Measurements from ENCODE around the gene ACOX1.

DNA sequence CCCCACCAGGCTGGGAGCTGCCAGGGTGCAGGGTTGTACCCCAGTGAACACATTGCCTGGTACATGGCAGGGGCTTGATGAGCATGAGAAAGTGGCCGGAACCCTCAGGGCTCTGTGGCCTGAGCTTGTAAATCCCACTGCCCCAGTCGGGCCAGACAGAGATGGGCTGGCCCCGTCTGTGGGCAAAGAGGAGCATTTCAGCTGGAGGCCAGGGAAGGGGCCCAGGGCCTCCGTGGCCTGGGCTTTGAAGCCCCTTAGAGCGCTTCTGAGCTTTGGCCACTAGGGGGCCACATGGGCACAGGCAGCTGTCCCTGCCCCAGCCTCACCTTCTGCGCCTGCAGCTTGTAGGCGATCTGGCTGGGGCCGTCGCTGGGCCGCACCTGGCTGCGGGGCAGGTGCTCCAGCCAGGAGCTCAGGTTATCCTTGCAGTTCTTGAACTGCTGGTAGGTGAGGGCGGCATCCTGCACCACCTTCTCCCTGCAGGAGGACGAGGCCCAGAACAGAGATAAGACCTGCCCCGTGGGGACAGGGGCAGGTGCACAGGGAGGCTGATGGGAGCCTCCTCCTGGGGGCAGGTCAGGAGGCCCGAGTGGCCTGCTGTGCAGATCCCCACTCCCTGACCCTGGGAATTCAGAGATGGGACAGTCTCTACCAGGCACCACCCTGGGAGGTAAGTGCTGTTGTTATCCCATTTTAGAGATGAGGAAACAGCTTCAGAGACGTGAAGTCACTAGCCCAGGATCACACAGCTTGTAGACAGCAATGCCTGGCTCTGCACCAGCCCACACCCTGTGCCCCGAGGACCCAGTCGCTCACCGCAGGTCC, 35.3 kb upstream of the ACOX1 start:
- TF ChIP-seq, protein P1, sequence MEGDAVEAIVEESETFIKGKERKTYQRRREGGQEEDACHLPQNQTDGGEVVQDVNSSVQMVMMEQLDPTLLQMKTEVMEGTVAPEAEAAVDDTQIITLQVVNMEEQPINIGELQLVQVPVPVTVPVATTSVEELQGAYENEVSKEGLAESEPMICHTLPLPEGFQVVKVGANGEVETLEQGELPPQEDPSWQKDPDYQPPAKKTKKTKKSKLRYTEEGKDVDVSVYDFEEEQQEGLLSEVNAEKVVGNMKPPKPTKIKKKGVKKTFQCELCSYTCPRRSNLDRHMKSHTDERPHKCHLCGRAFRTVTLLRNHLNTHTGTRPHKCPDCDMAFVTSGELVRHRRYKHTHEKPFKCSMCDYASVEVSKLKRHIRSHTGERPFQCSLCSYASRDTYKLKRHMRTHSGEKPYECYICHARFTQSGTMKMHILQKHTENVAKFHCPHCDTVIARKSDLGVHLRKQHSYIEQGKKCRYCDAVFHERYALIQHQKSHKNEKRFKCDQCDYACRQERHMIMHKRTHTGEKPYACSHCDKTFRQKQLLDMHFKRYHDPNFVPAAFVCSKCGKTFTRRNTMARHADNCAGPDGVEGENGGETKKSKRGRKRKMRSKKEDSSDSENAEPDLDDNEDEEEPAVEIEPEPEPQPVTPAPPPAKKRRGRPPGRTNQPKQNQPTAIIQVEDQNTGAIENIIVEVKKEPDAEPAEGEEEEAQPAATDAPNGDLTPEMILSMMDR (IDR thresholded peaks at IDR 0.05), result peak in 6 of 7 experiments; percentile 2 to 97 (median 94)
- no peak for TF ChIP-seq POLR2A (IDR thresholded peaks at IDR 0.05)

All from stomach (tissue), 4 donors.